GM13977 (cell line): Measurements from ENCODE around the gene SCN9A.
"Not testable (repeated sequence)": the region's sequence is repeated elsewhere in the genome, so short reads cannot be mapped to it uniquely, and the experiment has no call there.

Experiments used
- DNase-seq: peaks from one replicate; pipeline ENCODE4 v3.0.0; 2012; ENCODE audit warnings: low spot score
- in situ Hi-C: fragments of 300-500 bp; cut with MboI; formaldehyde crosslinking; loops from one replicate; pipeline ENCODE4 v1.12.0; 2022; ENCODE audit warnings: low sequenced_read_pairs, low pct_unique_long_range_greater_than_20kb, mixed read lengths, inconsistent platforms; ENCODE audit not compliant: unreplicated experiment
- TF ChIP-seq, protein P1 (sequence below): IDR thresholded peaks from 2 replicates; pipeline ENCODE4 v1.5.1; 2012; ENCODE audit warnings: mild to moderate bottlenecking, control low read depth; ENCODE audit not compliant: insufficient read depth; ENCODE audit errors: extremely low read depth, missing control alignments

SCN9A gene

DNA sequence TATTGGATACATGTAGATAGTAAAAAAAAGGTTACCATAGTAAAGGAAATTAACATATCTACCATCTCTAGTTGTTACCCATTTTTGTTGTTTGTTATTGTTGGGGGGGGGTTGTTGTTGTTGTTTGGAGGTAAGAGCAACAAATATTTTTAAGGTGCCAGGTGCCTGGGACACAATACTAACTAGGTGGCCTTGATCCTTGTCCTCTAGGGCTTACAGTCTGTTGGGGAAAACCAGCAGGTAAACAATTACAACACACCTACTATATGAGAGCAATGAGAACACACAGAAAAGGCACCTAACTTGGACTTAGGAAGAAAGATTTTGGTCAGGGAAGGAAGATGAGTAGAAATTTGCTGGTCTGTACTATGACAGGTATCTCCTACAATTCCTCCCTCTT, 46.3 kb downstream of the SCN9A start:
- in situ Hi-C loops, result no loop called here
- TF ChIP-seq, protein P1, sequence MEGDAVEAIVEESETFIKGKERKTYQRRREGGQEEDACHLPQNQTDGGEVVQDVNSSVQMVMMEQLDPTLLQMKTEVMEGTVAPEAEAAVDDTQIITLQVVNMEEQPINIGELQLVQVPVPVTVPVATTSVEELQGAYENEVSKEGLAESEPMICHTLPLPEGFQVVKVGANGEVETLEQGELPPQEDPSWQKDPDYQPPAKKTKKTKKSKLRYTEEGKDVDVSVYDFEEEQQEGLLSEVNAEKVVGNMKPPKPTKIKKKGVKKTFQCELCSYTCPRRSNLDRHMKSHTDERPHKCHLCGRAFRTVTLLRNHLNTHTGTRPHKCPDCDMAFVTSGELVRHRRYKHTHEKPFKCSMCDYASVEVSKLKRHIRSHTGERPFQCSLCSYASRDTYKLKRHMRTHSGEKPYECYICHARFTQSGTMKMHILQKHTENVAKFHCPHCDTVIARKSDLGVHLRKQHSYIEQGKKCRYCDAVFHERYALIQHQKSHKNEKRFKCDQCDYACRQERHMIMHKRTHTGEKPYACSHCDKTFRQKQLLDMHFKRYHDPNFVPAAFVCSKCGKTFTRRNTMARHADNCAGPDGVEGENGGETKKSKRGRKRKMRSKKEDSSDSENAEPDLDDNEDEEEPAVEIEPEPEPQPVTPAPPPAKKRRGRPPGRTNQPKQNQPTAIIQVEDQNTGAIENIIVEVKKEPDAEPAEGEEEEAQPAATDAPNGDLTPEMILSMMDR, result no peak

DNA sequence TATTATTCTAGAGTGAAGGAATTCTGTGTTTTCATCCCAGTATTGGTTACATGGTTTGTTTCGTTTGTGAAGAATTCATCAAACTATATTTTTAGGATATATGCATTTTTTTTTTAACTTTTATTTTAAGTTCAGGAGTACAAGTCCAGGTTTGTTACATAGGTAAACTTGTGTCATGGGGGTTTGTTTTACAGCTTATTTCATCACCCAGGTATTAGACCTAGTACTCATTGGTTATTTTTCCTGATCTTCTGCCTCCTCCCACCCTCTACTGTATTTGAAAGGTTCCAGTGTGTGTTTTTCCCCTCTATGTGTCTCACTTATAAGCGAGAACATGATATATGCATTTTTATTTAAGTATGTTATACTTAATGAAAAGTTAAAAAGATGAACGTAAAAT, 47.6 kb downstream of the SCN9A start:
- TF ChIP-seq, protein P1, result no peak
- DNase-seq, result no peak
- in situ Hi-C loops, result no loop called here

More for the DNA sequence above, 46.3 kb downstream of the SCN9A start:
- no peak for DNase-seq

DNA sequence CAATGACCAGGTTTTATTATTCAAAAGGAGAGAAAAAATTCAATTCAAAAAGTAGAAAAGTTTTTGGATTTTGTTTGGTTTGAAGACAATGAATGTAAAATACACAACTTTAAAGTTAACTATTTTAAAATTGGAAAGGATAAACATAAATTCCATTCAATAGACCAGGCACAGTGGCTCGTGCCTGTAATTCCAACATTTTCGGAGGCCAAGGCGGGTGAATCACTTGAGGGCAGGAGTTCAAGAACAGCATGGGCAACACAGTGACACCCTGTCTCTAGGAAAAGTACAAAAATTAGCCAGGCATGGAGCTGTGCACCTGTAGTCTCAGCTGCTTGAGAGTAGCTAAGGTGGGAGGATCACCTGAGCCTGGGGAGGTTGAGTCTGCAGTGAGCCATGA, 54.7 kb downstream of the SCN9A start:
- TF ChIP-seq, protein P1, result no peak
- in situ Hi-C loops, result no loop called here
- DNase-seq, result no peak

DNA sequence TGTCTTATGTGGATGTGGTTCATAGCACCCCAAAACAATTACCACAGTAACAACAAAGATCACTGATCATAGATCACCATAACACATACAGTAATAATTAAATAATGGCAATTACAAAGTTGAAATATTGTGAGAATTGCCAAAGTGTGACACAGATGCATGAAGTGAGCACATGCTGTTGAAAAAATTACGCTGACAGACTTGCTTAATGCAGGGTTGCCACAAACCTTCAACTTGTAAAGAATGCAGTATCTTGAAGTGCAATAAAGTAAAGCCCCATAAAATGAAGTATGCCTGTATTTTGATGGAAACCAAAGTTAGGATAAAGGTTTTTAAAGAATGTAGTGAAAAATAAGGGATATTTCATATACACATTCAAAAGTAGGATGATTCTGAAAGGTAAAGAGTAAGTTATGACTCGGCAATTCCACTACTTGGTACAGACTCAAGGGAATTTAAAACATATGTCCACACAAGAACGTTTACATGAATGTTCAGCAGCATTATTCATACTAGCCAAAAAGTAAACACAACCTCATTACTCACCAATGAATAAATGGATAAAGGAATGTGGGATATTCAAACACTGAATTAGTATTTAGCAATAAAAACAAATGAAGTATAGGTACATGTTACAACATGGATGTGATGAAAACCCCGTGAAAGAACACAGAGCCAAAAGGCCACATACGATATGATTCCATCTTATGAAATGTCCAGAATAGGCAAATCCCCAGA, 61.6 kb downstream of the SCN9A start:
- in situ Hi-C loops, result no loop called here
- TF ChIP-seq, protein P1, result no peak
- DNase-seq, result no peak

- in situ Hi-C loops, DNase-seq: not testable (repeated sequence)
These were observed 62.9 kb downstream of the SCN9A start for GRCh38 chr2:166312863-166313262.

GRCh38 chr2:166307326-166307725, 68.4 kb downstream of the SCN9A start:
- in situ Hi-C loops, result no loop called here
- no peak for DNase-seq
- TF ChIP-seq, protein P1, result no peak

- TF ChIP-seq, protein P1, result no peak
- in situ Hi-C loops, result no loop called here
- no peak for DNase-seq
These were observed 71.1 kb downstream of the SCN9A start for GRCh38 chr2:166304656-166305055.
